WTC11 (cell line): ENCODE results near the gene ZDHHC14.

ENCODE experiments used
- TCF7 ChIP-seq: sonication (generic); formaldehyde crosslinking; IDR thresholded peaks from 2 replicates; pipeline ENCODE4 v1.8.0; 2022; ENCODE audit warnings: mild to moderate bottlenecking, low read depth, missing genetic modification reagents, moderate library complexity
- TF ChIP-seq, protein P1 (sequence below): fragments of 200-600 bp; IDR thresholded peaks from 2 replicates; pipeline ENCODE4 v1.8.0; 2022; ENCODE audit warnings: antibody characterized with exemption
- TF ChIP-seq, protein P2 (sequence below): sonication (generic); formaldehyde crosslinking; IDR thresholded peaks from 2 replicates; pipeline ENCODE4 v1.8.1; 2023; ENCODE audit warnings: mild to moderate bottlenecking, missing genetic modification reagents

DNA sequence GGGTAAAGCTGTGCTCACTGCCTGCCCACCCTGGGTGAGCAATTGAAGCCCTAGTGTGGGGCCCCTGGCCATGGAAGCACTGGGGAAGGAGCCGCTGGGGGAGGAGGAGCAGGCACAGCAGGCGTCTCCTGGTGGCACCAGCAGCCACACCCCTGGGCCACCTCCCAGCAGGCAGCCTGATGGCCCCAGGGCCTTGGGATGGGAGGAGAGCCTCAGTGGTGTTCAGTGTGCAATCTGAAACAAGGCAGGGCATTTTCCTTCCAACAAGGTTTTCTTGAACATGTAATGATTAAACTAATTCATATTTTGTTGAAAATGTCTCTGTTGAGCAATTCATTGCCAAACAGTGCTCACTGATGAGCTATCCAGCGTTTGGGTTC is 151.0 kb downstream of the ZDHHC14 start:
- TF ChIP-seq, protein P1, sequence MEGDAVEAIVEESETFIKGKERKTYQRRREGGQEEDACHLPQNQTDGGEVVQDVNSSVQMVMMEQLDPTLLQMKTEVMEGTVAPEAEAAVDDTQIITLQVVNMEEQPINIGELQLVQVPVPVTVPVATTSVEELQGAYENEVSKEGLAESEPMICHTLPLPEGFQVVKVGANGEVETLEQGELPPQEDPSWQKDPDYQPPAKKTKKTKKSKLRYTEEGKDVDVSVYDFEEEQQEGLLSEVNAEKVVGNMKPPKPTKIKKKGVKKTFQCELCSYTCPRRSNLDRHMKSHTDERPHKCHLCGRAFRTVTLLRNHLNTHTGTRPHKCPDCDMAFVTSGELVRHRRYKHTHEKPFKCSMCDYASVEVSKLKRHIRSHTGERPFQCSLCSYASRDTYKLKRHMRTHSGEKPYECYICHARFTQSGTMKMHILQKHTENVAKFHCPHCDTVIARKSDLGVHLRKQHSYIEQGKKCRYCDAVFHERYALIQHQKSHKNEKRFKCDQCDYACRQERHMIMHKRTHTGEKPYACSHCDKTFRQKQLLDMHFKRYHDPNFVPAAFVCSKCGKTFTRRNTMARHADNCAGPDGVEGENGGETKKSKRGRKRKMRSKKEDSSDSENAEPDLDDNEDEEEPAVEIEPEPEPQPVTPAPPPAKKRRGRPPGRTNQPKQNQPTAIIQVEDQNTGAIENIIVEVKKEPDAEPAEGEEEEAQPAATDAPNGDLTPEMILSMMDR = no peak
- TF ChIP-seq, protein P2, sequence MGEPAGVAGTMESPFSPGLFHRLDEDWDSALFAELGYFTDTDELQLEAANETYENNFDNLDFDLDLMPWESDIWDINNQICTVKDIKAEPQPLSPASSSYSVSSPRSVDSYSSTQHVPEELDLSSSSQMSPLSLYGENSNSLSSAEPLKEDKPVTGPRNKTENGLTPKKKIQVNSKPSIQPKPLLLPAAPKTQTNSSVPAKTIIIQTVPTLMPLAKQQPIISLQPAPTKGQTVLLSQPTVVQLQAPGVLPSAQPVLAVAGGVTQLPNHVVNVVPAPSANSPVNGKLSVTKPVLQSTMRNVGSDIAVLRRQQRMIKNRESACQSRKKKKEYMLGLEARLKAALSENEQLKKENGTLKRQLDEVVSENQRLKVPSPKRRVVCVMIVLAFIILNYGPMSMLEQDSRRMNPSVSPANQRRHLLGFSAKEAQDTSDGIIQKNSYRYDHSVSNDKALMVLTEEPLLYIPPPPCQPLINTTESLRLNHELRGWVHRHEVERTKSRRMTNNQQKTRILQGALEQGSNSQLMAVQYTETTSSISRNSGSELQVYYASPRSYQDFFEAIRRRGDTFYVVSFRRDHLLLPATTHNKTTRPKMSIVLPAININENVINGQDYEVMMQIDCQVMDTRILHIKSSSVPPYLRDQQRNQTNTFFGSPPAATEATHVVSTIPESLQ (CRISPR knock-in tag) = no peak
- TF ChIP-seq TCF7 (CRISPR knock-in tag) = no peak
